Endothelial cell of umbilical vein (primary cell): ENCODE results near the gene ACTR8. TPM values are rescaled to one million over a fixed set of nuclear protein-coding genes. Genes with fewer than 3 reads are reported as not detected.
A peak's percentile ranks its signal among the peaks of the same experiment; 100 is the strongest.

Experiments
- BruUV-seq: library from RNA; stranded (reverse); fragments of 400-500 nt; replicated peaks from 2 replicates; lab custom pipeline; 2021; lab: Mats Ljungman, UMichigan
- CTCF ChIA-PET: fragments of 300-600, 350-600 bp; sonication (Branson Sonifier 250); formaldehyde crosslinking; loops from one replicate; lab custom pipeline; 2021; ENCODE audit warnings: antibody characterized with exemption, inconsistent platforms; lab: Charles Lee
- POLR2A ChIA-PET: fragments of 300-600, 350-600 bp; sonication (Branson Sonifier 250); formaldehyde crosslinking; loops from one replicate; lab custom pipeline; 2021; ENCODE audit warnings: antibody characterized with exemption, inconsistent platforms; lab: Charles Lee
- DNase-seq: peaks from one replicate; pipeline ENCODE4 v3.0.0-alpha.2; 2011; ENCODE audit warnings: low read depth, low spot score
- FAIRE-seq: peaks from 2 replicates; lab custom pipeline; 2011; peaks lifted over from hg19 to GRCh38; lab: Jason Lieb, UNC
- H2AFZ ChIP-seq: 2 replicates; pipeline ENCODE4 v1.6.0; 2012; ENCODE audit warnings: low read depth, low read length, control low read depth, inconsistent platforms
- H3K27ac ChIP-seq: 2 replicates; pipeline ENCODE4 v1.5.1; 2011; ENCODE audit warnings: low read depth, mild to moderate bottlenecking, control low read depth, low read length, moderate library complexity; ENCODE audit not compliant: insufficient read depth
- H3K27me3 ChIP-seq, 2 experiments: 2 replicates each; pipeline versions ENCODE4 v1.6.0 to v1.6.1; 2011; ENCODE audit warnings: low read length in 2 of 2, mixed read lengths in 1 of 2; ENCODE audit not compliant: control insufficient read depth in 2 of 2, insufficient read depth in 2 of 2
- H3K36me3 ChIP-seq, 2 experiments: 2 replicates in 1 of 2; 3 replicates in 1 of 2; pipeline ENCODE4 v1.5.1; 2011; ENCODE audit warnings: low read length in 2 of 2, mild to moderate bottlenecking in 1 of 2, moderate library complexity in 1 of 2; ENCODE audit not compliant: control insufficient read depth in 2 of 2, insufficient read depth in 2 of 2; ENCODE audit errors: extremely low read depth in 1 of 2
- H3K4me1 ChIP-seq: 3 replicates; pipeline ENCODE4 v1.5.1; 2011; ENCODE audit warnings: mild to moderate bottlenecking, low read length; ENCODE audit not compliant: control insufficient read depth, insufficient read depth; ENCODE audit errors: extremely low read depth
- H3K4me2 ChIP-seq: 2 replicates; pipeline ENCODE4 v1.6.1; 2011; ENCODE audit warnings: low read length, control low read depth, mixed read lengths; ENCODE audit not compliant: insufficient read depth
- H3K4me3 ChIP-seq, 3 experiments: fragments of 200-600 bp in 1 of 3; sonication (generic), shearing (Covaris generic) in 1 of 3; replicated peaks in 1 of 3; 2 replicates each; pipeline ENCODE4 v1.5.1; 2011 to 2016; ENCODE audit warnings: control low read depth in 3 of 3, low read length in 3 of 3, mild to moderate bottlenecking in 2 of 3, inconsistent platforms in 1 of 3, low read depth in 1 of 3, moderate library complexity in 1 of 3; ENCODE audit not compliant: insufficient read depth in 1 of 3
- H3K79me2 ChIP-seq: 2 replicates; pipeline ENCODE4 v1.6.0; 2012; ENCODE audit warnings: low read length, inconsistent platforms; ENCODE audit not compliant: control insufficient read depth, insufficient read depth
- H3K9ac ChIP-seq: replicated peaks from 2 replicates; pipeline ENCODE3; 2011; ENCODE audit warnings: low read length, control low read depth; ENCODE audit not compliant: insufficient read depth; ENCODE audit errors: extremely low read depth
- H3K9me1 ChIP-seq: replicated peaks from 3 replicates; pipeline ENCODE4 v1.6.0; 2011; ENCODE audit warnings: mild to moderate bottlenecking, low read length; ENCODE audit not compliant: control insufficient read depth, insufficient read depth; ENCODE audit errors: extremely low read depth
- H3K9me3 ChIP-seq: replicated peaks from 2 replicates; pipeline ENCODE4 v1.5.1; 2012; ENCODE audit warnings: low read length, inconsistent platforms; ENCODE audit not compliant: control insufficient read depth, insufficient read depth
- H4K20me1 ChIP-seq: replicated peaks from 2 replicates; pipeline ENCODE3; 2011; ENCODE audit warnings: mild to moderate bottlenecking, low read length; ENCODE audit not compliant: control insufficient read depth, insufficient read depth; ENCODE audit errors: extremely low read depth
- EZH2 ChIP-seq: IDR thresholded peaks from 2 replicates; pipeline ENCODE4 v1.6.1; 2012; ENCODE audit warnings: borderline replicate concordance, low read depth, mild to moderate bottlenecking, moderate library complexity, low read length, inconsistent platforms; ENCODE audit not compliant: severe bottlenecking
- FOS ChIP-seq: IDR thresholded peaks from 2 replicates; pipeline ENCODE4 v1.6.1; 2011; ENCODE audit warnings: mild to moderate bottlenecking, low read length, moderate library complexity, borderline replicate concordance; ENCODE audit not compliant: insufficient read depth
- GATA2 ChIP-seq: IDR thresholded peaks from 2 replicates; pipeline ENCODE4 v1.7.0; 2011; ENCODE audit warnings: low read depth, mild to moderate bottlenecking, moderate library complexity, mixed read lengths, low read length; ENCODE audit not compliant: insufficient read length, insufficient read depth
- JUN ChIP-seq: IDR thresholded peaks from 2 replicates; pipeline ENCODE4 v1.6.1; 2011; ENCODE audit warnings: borderline replicate concordance, low read depth; ENCODE audit not compliant: insufficient read length, insufficient read depth
- MYC ChIP-seq: IDR thresholded peaks from one replicate; pipeline ENCODE4 v1.6.1; 2011; ENCODE audit warnings: mild to moderate bottlenecking, low read depth, low read length
- POLR2A ChIP-seq: IDR thresholded peaks from 2 replicates; pipeline ENCODE4 v1.6.1; 2012; ENCODE audit warnings: low read depth, mild to moderate bottlenecking, control low read depth, low read length
- POLR2AphosphoS5 ChIP-seq: IDR thresholded peaks from 2 replicates; pipeline ENCODE4 v1.6.1; 2012; ENCODE audit warnings: low read depth, mild to moderate bottlenecking, control low read depth, low read length, moderate library complexity; ENCODE audit not compliant: insufficient read depth
- dilution Hi-C: fragments of 300-500 bp; cut with MboI; formaldehyde crosslinking; loops from one replicate; pipeline ENCODE4 v1.15.0; 2019; ENCODE audit warnings: low sequenced_read_pairs; ENCODE audit not compliant: extremely low pct_ligation_motif_present
- intact Hi-C: fragments of 100-400 bp; cut with micrococcal nuclease; formaldehyde crosslinking; loops from one replicate; pipeline ENCODE4 v1.10.0; 2022
- polyA plus RNA-seq, 4 experiments: library from polyadenylated mRNA; depleted of rRNA in 3 of 4; stranded (reverse) in 3 of 4; unstranded in 1 of 4; fragments of >200 nt; gene quantifications; 2 replicates each; pipeline versions ENCODE4 v1.2.1 to v1.2.3, GENCODE V29; 2011 to 2012; ENCODE audit warnings: missing spikeins in 1 of 4
- total RNA-seq: library from RNA; stranded (reverse); gene quantifications from 2 replicates; pipeline ENCODE4 v1.2.3, GENCODE V29; 2021
- TF ChIP-seq, protein P1 (sequence below), 2 donors: IDR thresholded peaks; 1 replicate in 1 of 2; 2 replicates in 1 of 2; pipeline ENCODE4 v1.5.1; 2011; ENCODE audit warnings: low read length in 2 of 2, mild to moderate bottlenecking in 2 of 2, moderate library complexity in 2 of 2, control low read depth in 1 of 2, inconsistent platforms in 1 of 2, low read depth in 1 of 2; ENCODE audit not compliant: insufficient read depth in 1 of 2; ENCODE audit errors: extremely low read depth in 1 of 2
- TF ChIP-seq, protein P2 (sequence below): IDR thresholded peaks from 2 replicates; pipeline ENCODE4 v1.6.1; 2011; ENCODE audit not compliant: insufficient read depth, insufficient read length

The ACTR8 gene
- total and polyA plus RNA-seq, 2 donors (not counting 3 experiments of a cell fraction or from before 2014, with no cell fraction given): 14.4 to 42.0 TPM

- FAIRE-seq (no peak), DNase-seq (peak; percentile 9)
- H3K9me3 ChIP-seq: no peaks in the 10 kb centered on the region
- no peak overlapping the region for H3K9ac ChIP-seq
- no peaks in the 10 kb centered on the region for H4K20me1 ChIP-seq
- intact Hi-C loops (no loop called here), dilution Hi-C loops (no loop called here)
- H3K36me3 ChIP-seq: no peaks in the 10 kb centered on the region
- H3K27ac ChIP-seq: no peak overlapping the region
- no peak overlapping the region for H3K4me2 ChIP-seq
- peaks cover 16 to 24% of the 10 kb centered on the region in 2 experiments for H3K27me3 ChIP-seq
- H3K4me3 ChIP-seq: no peak overlapping the region
- no peaks in the 10 kb centered on the region for H3K9me1 ChIP-seq
- BruUV-seq: no TSS peak
- ChIA-PET CTCF (interaction anchor here (1.0 kb wide), 1 partner anchor 21 kb away, joined by 3 read pairs; no protein-coding TSS in a partner anchor), POLR2A (no interaction called here)
- no peaks in the 10 kb centered on the region for H3K4me1 ChIP-seq
- no peaks in the 10 kb centered on the region for H3K79me2 ChIP-seq
- H2AFZ ChIP-seq: no peak overlapping the region
- TF ChIP-seq FOS: no peak
- TF ChIP-seq, protein P1, sequence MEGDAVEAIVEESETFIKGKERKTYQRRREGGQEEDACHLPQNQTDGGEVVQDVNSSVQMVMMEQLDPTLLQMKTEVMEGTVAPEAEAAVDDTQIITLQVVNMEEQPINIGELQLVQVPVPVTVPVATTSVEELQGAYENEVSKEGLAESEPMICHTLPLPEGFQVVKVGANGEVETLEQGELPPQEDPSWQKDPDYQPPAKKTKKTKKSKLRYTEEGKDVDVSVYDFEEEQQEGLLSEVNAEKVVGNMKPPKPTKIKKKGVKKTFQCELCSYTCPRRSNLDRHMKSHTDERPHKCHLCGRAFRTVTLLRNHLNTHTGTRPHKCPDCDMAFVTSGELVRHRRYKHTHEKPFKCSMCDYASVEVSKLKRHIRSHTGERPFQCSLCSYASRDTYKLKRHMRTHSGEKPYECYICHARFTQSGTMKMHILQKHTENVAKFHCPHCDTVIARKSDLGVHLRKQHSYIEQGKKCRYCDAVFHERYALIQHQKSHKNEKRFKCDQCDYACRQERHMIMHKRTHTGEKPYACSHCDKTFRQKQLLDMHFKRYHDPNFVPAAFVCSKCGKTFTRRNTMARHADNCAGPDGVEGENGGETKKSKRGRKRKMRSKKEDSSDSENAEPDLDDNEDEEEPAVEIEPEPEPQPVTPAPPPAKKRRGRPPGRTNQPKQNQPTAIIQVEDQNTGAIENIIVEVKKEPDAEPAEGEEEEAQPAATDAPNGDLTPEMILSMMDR (IDR thresholded peaks at IDR 0.05; ENCODE audit: extremely low read depth in 1 of 2, insufficient read depth in 1 of 2, low read depth in 1 of 2, low read length in 2 of 2): no peak
- no peak for TF ChIP-seq MYC
- TF ChIP-seq POLR2AphosphoS5: no peak
- no peak for TF ChIP-seq EZH2
- TF ChIP-seq, protein P2, sequence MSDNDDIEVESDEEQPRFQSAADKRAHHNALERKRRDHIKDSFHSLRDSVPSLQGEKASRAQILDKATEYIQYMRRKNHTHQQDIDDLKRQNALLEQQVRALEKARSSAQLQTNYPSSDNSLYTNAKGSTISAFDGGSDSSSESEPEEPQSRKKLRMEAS: no peak
- no peak for TF ChIP-seq POLR2A
- no peak for TF ChIP-seq GATA2
- no peak for TF ChIP-seq JUN
Observed at GRCh38 chr3:53850895-53851294, 31.1 kb downstream of the ACTR8 start.
